Measurements from ENCODE around the gene PRKN. TPM values are rescaled to one million over a fixed set of nuclear protein-coding genes. Genes with fewer than 3 reads are reported as not detected.

The PRKN gene
- total and polyA plus RNA-seq, 9 of the 15 experiments (the other 6 are each of a cell fraction or from before 2014, with no cell fraction given): 0.03 to 0.96 (median 0.15) TPM; not detected in 2

- TF ChIP-seq MBD1 (CRISPR knock-in tag; IDR thresholded peaks at IDR 0.05): peak; percentile 53; the same call in 1 of the 2 replicates
- no peak for TF ChIP-seq CLOCK (CRISPR knock-in tag; IDR thresholded peaks at IDR 0.05; ENCODE audit: borderline replicate concordance)
- no peak for TF ChIP-seq HCFC1 (IDR thresholded peaks at IDR 0.05; ENCODE audit: low read depth, low read length)
- TF ChIP-seq CXXC5 (CRISPR knock-in tag; IDR thresholded peaks at IDR 0.05): no peak
- TF ChIP-seq ZNF175 (CRISPR knock-in tag; IDR thresholded peaks at IDR 0.05; ENCODE audit: low read depth): no peak
- peak; percentile 97 for TF ChIP-seq HDGF (IDR thresholded peaks at IDR 0.05)
- TF ChIP-seq TRIM28 (IDR thresholded peaks at IDR 0.05): no peak
- no peak for TF ChIP-seq TGIF2 (CRISPR knock-in tag; IDR thresholded peaks at IDR 0.05)
- TF ChIP-seq FOXP4 (CRISPR knock-in tag; IDR thresholded peaks at IDR 0.05; ENCODE audit: borderline replicate concordance): no peak
- no peak for TF ChIP-seq FOXJ3 (CRISPR knock-in tag; IDR thresholded peaks at IDR 0.05)
- TF ChIP-seq ZNF354B (CRISPR knock-in tag; IDR thresholded peaks at IDR 0.05): no peak
- TF ChIP-seq BRD9 (IDR thresholded peaks at IDR 0.05; ENCODE audit: low read depth, partially characterized antibody): peak; percentile 59
- TF ChIP-seq HMGN3 (IDR thresholded peaks at IDR 0.05; ENCODE audit: borderline replicate concordance, extremely low read depth, insufficient read length, low read depth, low read length): no peak
- TF ChIP-seq DNMT1 (IDR thresholded peaks at IDR 0.05): peak; percentile 89; the same call in 1 of the 2 replicates
- peak; percentile 89 for TF ChIP-seq NCOA4 (IDR thresholded peaks at IDR 0.05; ENCODE audit: partially characterized antibody)
- TF ChIP-seq CREB1 (IDR thresholded peaks at IDR 0.05): no peak
- TF ChIP-seq CREB1 (CRISPR knock-in tag; IDR thresholded peaks at IDR 0.05): no peak
- no peak for TF ChIP-seq ZNF41 (CRISPR knock-in tag; conservative IDR thresholded peaks at IDR 0.05)
- TF ChIP-seq E2F6 (IDR thresholded peaks at IDR 0.05; ENCODE audit: borderline replicate concordance in 1 of 2, extremely low read depth in 1 of 2, insufficient read depth in 1 of 2, insufficient read length in 1 of 2, low read depth in 1 of 2, low read length in 1 of 2, poor library complexity in 1 of 2, severe bottlenecking in 1 of 2): no peak
- TF ChIP-seq POLR2G (IDR thresholded peaks at IDR 0.05; ENCODE audit: low read depth, low read length): no peak
Observed at GRCh38 chr6:161373905-161374451, 1353.6 kb downstream of the PRKN start (continued).
